ENCODE measurements around the gene PAK2. TPM values are rescaled to one million over a fixed set of nuclear protein-coding genes. Genes with fewer than 3 reads are reported as not detected.
"Not testable (repeated sequence)": the region's sequence is repeated elsewhere in the genome, so short reads cannot be mapped to it uniquely, and the experiment has no call there.

PAK2 gene
- total RNA-seq, 2 donors from 2014 or later, result 70.1 to 83.3 TPM

- Mint-ChIP-seq H3K36me3 (peaks cover 18% of the 10 kb centered on the region), H3K27me3 (no peaks in the 10 kb centered on the region), H3K27ac (no peak overlapping the region), H3K9me3 (no peaks in the 10 kb centered on the region), H3K4me1 (ENCODE audit: low read depth in 2 of 2) (no peaks in the 10 kb centered on the region), H3K4me3 (no peak overlapping the region)
- no peak for ATAC-seq
- DNase-seq (ENCODE audit: low spot score), result no peak
These were observed 74.2 kb downstream of the PAK2 start for GRCh38 chr3:196813903-196814302.

- no peak for ATAC-seq
- H3K36me3 Mint-ChIP-seq, result peaks cover 14% of the 10 kb centered on the region
- H3K9me3 Mint-ChIP-seq, result no peaks in the 10 kb centered on the region
These were observed 82.2 kb downstream of the PAK2 start for GRCh38 chr3:196821806-196822355.

GRCh38 chr3:196829651-196830050 is 90.0 kb downstream of the PAK2 start:
- H3K4me3 Mint-ChIP-seq; H3K4me1 Mint-ChIP-seq (ENCODE audit: low read depth in 2 of 2); H3K27me3 Mint-ChIP-seq; H3K9me3 Mint-ChIP-seq; ATAC-seq; H3K36me3 Mint-ChIP-seq; DNase-seq (ENCODE audit: low spot score): not testable (repeated sequence)
- H3K27ac Mint-ChIP-seq, result peak overlapping the region in 1 of 2 donors; percentile 61

More at GRCh38 chr3:196821806-196822355, 82.2 kb downstream of the PAK2 start:
- Mint-ChIP-seq H3K4me3 (no peak overlapping the region), H3K27ac (no peak overlapping the region), H3K27me3 (no peaks in the 10 kb centered on the region), H3K4me1 (ENCODE audit: low read depth in 2 of 2) (peaks cover 0 to 3% of the 10 kb centered on the region in 2 donors)
- DNase-seq (ENCODE audit: low spot score), result no peak

- no peaks in the 10 kb centered on the region for H3K27me3 Mint-ChIP-seq
These were observed 95.4 kb downstream of the PAK2 start for GRCh38 chr3:196835086-196835485.

GRCh38 chr3:196836626-196837025 is 97.0 kb downstream of the PAK2 start:
- not testable (repeated sequence) for H3K36me3 Mint-ChIP-seq; H3K9me3 Mint-ChIP-seq; H3K27ac Mint-ChIP-seq; H3K4me3 Mint-ChIP-seq; DNase-seq (ENCODE audit: low spot score); H3K27me3 Mint-ChIP-seq; ATAC-seq; H3K4me1 Mint-ChIP-seq (ENCODE audit: low read depth in 2 of 2)

More at GRCh38 chr3:196835086-196835485, 95.4 kb downstream of the PAK2 start:
- no peak for ATAC-seq
- Mint-ChIP-seq H3K4me3 (no peak overlapping the region), H3K9me3 (no peaks in the 10 kb centered on the region), H3K27ac (no peak overlapping the region), H3K36me3 (no peaks in the 10 kb centered on the region), H3K4me1 (ENCODE audit: low read depth in 2 of 2) (no peaks in the 10 kb centered on the region)
- no peak for DNase-seq (ENCODE audit: low spot score)

- ATAC-seq, result peak; percentile 80 to 85
- Mint-ChIP-seq H3K27ac (no peak overlapping the region), H3K4me1 (ENCODE audit: low read depth in 2 of 2) (no peaks in the 10 kb centered on the region), H3K27me3 (no peaks in the 10 kb centered on the region), H3K36me3 (no peaks in the 10 kb centered on the region), H3K9me3 (no peaks in the 10 kb centered on the region), H3K4me3 (no peak overlapping the region)
- peak; percentile 75 for DNase-seq (ENCODE audit: low spot score)
These were observed 98.3 kb downstream of the PAK2 start for GRCh38 chr3:196837819-196838420.

- H3K4me3 Mint-ChIP-seq; H3K4me1 Mint-ChIP-seq (ENCODE audit: low read depth in 2 of 2); H3K27me3 Mint-ChIP-seq; H3K27ac Mint-ChIP-seq; H3K36me3 Mint-ChIP-seq; DNase-seq (ENCODE audit: low spot score); ATAC-seq; H3K9me3 Mint-ChIP-seq: not testable (repeated sequence)
These were observed 99.7 kb downstream of the PAK2 start for GRCh38 chr3:196839351-196839750.

GRCh38 chr3:196842567-196843434 is 103.1 kb downstream of the PAK2 start:
- Mint-ChIP-seq H3K4me1 (ENCODE audit: low read depth in 2 of 2) (no peaks in the 10 kb centered on the region), H3K36me3 (no peaks in the 10 kb centered on the region), H3K27me3 (no peaks in the 10 kb centered on the region), H3K4me3 (no peak overlapping the region), H3K27ac (no peak overlapping the region), H3K9me3 (no peaks in the 10 kb centered on the region)
- DNase-seq (ENCODE audit: low spot score) (no peak), ATAC-seq (peak in 1 of 2 donors; percentile 6)

GRCh38 chr3:196843435-196844110 is 103.9 kb downstream of the PAK2 start:
- Mint-ChIP-seq H3K27ac (no peak overlapping the region), H3K9me3 (no peaks in the 10 kb centered on the region), H3K27me3 (no peaks in the 10 kb centered on the region), H3K36me3 (no peaks in the 10 kb centered on the region), H3K4me3 (no peak overlapping the region), H3K4me1 (ENCODE audit: low read depth in 2 of 2) (no peaks in the 10 kb centered on the region)
- no peak for ATAC-seq
- DNase-seq (ENCODE audit: low spot score), result no peak

GRCh38 chr3:196844235-196845219 is 104.9 kb downstream of the PAK2 start:
- not testable (repeated sequence) for H3K27me3 Mint-ChIP-seq; H3K27ac Mint-ChIP-seq; H3K4me3 Mint-ChIP-seq; H3K4me1 Mint-ChIP-seq (ENCODE audit: low read depth in 2 of 2); DNase-seq (ENCODE audit: low spot score); ATAC-seq; H3K9me3 Mint-ChIP-seq; H3K36me3 Mint-ChIP-seq

- not testable (repeated sequence) for H3K36me3 Mint-ChIP-seq; H3K4me1 Mint-ChIP-seq (ENCODE audit: low read depth in 2 of 2); H3K4me3 Mint-ChIP-seq; H3K27me3 Mint-ChIP-seq; H3K27ac Mint-ChIP-seq; DNase-seq (ENCODE audit: low spot score); H3K9me3 Mint-ChIP-seq; ATAC-seq
These were observed 108.7 kb downstream of the PAK2 start for GRCh38 chr3:196848375-196848774.

- H3K36me3 Mint-ChIP-seq, result no peaks in the 10 kb centered on the region
- no peaks in the 10 kb centered on the region for H3K27me3 Mint-ChIP-seq
- H3K4me3 Mint-ChIP-seq, result no peak overlapping the region
- H3K27ac Mint-ChIP-seq, result no peak overlapping the region
- no peak for ATAC-seq
- H3K4me1 Mint-ChIP-seq (ENCODE audit: low read depth in 2 of 2), result no peaks in the 10 kb centered on the region
- no peak for DNase-seq (ENCODE audit: low spot score)
- H3K9me3 Mint-ChIP-seq, result no peaks in the 10 kb centered on the region
These were observed 109.6 kb downstream of the PAK2 start for GRCh38 chr3:196849180-196849741.

GRCh38 chr3:196863000-196863399 is 123.3 kb downstream of the PAK2 start:
- H3K36me3 Mint-ChIP-seq; H3K27ac Mint-ChIP-seq; H3K9me3 Mint-ChIP-seq; ATAC-seq; H3K4me3 Mint-ChIP-seq; DNase-seq (ENCODE audit: low spot score): not testable (repeated sequence)
- H3K4me1 Mint-ChIP-seq (ENCODE audit: low read depth in 2 of 2), result peaks cover 4 to 10% of the 10 kb centered on the region in 2 donors
- peaks cover 10 to 11% of the 10 kb centered on the region in 2 donors for H3K27me3 Mint-ChIP-seq
